HG02798 (cell line): ENCODE results near the gene IGHMBP2.
A peak's percentile ranks its signal among the peaks of the same experiment; 100 is the strongest.

Experiments
- ATAC-seq: cut with Tn5 transposase; IDR thresholded peaks from one replicate; pipeline ENCODE4 v1.9.1; 2021; ENCODE audit warnings: mild to moderate bottlenecking; ENCODE audit not compliant: unreplicated experiment, poor library complexity

Gene IGHMBP2

GRCh38 chr11:68925611-68926010 is 21.9 kb downstream of the IGHMBP2 start:
- ATAC-seq = no peak

GRCh38 chr11:68927280-68928135 is 23.8 kb downstream of the IGHMBP2 start:
- ATAC-seq = peak; percentile 53

DNA sequence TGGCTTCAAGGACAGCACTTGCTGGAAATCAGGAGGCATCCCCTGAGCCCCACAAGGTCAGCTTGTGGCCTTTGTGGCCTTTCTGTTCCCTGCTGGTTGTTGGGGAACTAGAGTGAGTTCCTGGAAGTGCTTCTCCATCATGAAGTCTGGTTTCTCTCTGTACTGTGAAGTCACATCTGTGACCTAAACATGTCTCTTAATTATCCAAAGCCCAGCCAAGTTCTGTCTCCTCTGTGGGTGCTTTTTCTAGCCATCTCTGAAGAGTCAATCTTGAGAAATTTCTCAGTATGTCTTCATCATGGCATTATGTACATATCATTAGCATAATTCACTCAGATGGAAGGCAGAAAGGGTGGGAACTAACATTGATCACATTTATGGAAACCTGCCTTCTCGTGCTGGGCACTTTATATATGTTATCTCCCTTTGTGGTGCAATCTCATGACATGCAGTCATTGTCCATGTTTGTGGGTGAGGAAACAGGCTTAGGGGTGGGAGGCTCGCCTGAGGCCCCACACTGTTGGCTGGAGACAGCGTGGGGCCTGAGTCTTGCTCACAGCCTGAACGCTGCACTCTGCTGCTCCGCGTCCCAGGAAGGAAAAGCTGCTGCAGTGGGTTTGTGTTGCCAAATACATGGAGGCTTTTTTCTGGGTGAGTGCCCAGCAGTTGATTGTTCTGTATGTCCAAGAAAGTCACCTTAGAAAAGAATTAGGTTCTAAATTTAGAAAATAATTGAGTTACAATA is 24.6 kb downstream of the IGHMBP2 start:
- no peak for ATAC-seq

DNA sequence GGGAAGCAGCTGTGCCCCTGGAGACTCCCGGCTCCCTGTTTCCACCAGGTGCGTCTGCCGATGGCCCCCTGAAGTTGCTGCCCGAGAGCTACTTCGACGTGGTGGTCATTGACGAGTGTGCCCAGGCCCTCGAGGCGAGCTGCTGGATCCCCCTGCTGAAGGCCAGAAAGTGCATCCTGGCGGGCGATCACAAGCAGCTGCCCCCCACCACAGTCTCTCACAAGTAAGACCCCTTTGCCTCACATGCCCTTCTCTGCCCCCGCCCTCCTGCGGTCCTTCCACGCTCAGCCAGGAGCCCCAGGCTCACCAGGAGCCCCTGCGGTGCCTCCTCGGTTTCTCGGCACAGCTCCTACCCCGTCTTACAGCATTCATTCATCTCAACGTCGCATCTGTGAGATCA is 25.4 kb downstream of the IGHMBP2 start:
- no peak for ATAC-seq

- no peak for ATAC-seq
Measured at GRCh38 chr11:68929706-68930570, 26.2 kb downstream of the IGHMBP2 start.

GRCh38 chr11:68930991-68931855 is 27.5 kb downstream of the IGHMBP2 start:
- ATAC-seq = no peak

DNA sequence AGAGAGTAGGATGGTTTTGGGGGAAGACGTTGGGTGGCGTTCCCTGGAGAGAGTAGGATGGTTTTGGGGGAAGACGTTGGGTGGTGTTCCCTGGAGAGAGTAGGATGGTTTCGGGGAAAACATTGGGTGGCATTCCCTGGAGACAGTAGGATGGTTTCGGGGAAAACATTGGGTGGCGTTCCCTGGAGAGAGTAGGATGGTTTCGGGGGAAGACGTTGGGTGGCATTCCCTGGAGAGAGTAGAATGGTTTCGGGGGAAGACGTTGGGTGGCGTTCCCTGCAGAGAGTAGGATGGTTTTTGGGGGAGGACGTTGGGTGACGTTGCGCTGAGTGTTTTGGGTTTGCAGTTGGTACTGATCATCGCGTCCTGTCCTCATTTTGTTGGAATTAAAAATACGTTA is 28.2 kb downstream of the IGHMBP2 start:
- no peak for ATAC-seq

DNA sequence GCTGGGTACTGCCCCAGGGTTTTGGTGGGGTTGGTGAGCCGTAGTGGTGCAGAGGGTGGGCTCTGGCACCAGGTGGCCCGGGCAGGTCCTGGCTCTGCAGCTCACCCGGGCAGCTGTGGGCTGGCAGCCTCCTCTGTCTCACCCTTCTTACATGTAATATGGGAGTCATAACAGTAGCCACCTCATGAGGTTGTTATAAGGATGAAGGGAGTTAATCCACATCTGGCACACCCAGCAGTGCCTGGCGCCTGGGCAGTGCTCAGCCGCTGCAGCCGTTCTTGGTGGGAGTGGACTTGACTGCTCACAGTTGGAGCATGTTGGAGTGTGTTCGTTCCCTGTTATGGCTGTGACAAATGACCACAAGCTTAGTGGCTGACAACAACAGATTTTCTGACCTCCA is 28.7 kb downstream of the IGHMBP2 start:
- ATAC-seq = no peak

DNA sequence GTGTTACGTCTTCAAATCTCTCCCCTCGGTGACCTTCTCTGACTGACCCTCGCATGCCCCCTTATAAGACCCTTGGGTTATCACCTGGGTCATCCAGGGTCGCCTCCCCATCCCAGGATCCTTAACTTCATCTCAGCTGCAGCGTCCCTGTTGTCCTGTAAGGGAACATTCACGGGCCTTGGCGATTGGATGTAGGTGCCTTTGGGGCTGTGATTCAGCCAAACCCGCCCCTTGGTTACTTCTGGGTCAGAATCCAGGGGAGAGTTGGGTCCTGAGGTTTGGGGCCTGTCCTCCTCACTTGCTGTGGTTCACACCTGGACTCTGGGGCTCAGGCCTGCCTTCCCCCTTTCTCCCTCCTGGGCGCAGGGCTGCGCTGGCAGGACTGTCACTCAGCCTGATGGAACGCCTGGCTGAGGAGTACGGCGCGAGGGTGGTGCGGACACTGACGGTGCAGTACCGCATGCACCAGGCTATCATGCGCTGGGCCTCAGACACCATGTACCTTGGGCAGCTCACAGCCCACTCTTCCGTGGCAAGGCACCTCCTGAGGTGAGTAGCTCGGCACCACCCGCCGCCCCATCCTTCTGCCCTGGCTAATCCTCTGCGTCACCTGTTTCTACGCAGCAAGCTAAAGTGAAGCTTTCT is 29.4 kb downstream of the IGHMBP2 start:
- ATAC-seq = no peak

DNA sequence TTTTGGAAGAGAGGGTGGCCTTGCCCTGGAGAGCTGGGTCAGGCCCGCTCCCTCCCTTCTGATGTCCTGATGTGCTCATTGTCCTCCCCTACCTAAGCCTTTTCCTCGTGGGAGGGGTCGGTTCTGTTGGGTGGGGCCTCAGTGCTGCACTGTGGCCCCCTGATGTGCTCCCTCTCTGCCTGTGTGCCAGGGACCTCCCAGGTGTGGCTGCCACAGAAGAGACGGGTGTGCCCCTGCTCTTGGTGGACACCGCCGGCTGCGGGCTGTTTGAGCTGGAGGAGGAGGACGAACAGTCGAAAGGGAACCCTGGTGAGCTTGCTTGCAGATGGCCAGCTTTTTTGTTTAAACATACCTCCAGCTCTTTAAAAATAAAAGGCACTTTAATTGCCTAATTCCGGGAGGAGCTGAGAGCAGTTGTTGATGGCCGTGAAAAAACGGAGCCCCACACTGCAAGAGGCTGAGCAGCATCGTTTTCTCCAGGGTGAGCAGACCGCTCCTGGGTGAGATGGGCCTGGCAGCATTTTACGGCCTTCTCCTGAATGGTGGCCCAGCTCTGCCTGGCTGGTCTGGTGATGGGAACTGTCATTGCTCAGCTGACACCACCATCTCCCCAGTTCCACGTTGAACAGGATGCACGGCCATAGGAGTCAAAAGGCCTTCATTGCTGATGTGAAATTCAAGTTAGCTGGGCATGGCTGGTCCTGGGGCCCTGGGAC is 30.1 kb downstream of the IGHMBP2 start:
- no peak for ATAC-seq

DNA sequence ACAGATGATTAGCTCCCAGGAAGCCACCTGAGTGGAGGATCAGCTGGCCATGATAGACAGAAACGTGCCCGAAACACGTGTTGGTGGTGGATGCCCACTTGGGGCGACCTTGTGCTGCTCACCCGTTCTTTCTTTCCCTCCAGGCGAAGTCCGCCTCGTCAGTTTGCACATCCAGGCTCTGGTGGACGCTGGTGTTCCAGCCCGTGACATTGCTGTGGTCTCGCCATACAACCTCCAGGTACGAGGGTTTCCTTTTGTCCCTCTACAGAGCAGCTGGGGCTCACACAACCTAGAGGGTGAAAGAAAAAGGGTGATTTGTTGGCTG is 30.6 kb downstream of the IGHMBP2 start:
- ATAC-seq = no peak

- ATAC-seq = no peak
Measured at GRCh38 chr11:68934666-68935065, 31.0 kb downstream of the IGHMBP2 start.

DNA sequence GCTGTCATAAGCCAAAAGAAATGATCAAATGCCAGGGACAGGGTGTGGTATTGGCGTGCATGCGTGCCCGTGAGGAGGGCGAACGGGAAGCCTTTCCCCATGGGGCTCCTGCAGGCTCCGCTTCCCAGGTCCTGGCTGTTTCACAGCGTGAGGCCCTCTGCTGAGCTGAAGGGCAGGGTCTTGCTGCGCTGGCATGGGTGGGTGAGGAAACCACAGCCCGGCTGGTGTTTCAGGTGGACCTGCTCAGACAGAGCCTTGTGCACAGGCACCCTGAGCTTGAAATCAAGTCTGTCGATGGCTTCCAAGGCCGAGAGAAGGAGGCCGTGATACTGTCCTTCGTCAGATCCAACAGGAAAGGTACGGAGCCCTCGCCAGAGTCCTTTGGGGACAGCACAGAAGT is 31.4 kb downstream of the IGHMBP2 start:
- ATAC-seq = no peak

DNA sequence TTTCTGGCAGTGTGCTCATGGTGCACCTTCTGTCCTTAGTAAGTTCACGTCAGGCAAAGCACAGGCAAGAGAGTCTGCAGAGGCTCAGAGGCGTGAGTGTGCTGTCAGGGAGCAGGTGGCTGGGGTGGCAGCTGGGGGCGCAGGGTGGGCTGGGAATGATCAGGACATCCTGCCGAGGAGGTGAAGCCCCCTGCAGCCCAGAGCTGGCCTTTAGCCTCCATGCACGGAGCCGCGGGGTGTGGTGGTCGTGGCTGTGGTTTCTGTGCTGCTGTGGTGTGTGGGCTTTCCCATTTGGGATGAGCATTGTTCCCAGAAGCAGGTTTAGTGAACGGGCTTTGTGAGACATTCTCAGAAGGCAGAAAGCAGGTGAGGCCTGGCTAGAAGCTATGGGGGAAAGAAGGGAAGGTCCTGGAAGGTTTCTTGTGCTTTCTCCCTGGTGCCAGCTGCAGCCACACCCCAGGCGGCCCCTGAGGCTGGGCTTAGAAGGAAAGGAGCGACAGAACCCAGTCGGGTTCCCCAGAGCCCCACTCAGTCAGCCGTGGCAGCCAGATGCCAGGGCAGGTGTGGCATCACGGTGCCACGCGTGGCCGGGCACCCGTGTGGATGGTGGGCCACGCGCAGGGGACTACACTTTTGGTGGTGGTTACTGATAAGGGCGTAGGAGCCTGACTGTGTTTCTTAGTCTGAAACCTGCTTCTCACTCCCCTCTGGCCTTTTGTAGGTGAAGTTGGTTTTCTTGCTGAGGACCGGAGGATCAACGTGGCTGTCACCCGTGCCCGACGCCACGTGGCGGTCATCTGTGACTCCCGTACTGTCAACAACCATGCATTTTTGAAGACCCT is 32.0 kb downstream of the IGHMBP2 start:
- no peak for ATAC-seq

DNA sequence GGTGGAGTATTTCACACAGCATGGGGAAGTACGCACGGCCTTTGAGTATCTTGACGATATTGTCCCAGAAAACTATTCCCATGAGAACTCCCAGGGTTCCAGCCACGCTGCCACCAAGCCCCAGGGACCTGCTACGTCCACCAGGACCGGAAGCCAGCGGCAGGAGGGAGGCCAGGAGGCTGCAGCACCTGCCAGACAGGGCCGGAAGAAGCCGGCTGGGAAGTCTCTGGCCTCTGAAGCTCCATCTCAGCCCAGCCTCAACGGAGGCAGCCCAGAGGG is 32.6 kb downstream of the IGHMBP2 start:
- ATAC-seq = no peak

DNA sequence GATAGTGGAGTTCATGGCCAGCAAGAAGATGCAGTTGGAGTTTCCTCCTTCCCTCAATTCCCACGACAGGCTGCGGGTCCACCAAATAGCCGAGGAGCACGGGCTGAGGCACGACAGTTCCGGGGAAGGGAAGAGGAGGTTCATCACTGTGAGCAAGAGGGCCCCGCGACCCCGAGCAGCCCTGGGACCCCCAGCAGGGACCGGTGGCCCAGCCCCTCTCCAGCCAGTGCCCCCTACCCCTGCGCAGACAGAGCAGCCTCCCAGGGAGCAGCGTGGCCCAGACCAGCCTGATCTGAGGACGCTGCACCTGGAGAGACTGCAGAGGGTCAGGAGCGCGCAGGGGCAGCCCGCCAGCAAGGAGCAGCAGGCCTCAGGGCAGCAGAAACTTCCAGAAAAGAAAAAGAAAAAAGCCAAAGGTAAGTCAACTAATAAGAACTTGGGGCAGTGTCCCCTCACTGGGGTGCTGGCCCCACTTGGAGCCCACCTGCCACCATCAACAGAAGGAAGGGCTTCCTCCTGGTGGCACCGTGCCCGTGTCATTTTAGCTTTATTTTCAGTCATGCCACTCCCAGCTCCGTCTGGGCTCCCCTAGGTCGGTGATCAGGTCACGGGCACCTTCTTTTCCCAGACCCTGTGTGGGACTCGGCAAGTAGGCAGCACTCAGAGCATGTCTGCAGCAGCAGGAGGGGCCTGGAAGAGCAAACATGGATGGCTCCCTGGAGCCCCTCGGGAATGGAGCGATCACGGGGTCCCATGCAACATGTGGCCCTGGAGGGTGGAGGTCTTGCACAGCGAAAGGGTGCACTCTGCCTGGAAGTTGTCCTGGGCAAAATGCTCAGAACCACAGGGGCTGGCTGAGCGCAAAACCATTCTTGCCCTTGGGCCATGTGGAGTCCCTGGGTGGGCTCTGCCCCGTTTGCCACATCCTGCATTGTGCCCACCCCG is 33.3 kb downstream of the IGHMBP2 start:
- ATAC-seq = no peak

DNA sequence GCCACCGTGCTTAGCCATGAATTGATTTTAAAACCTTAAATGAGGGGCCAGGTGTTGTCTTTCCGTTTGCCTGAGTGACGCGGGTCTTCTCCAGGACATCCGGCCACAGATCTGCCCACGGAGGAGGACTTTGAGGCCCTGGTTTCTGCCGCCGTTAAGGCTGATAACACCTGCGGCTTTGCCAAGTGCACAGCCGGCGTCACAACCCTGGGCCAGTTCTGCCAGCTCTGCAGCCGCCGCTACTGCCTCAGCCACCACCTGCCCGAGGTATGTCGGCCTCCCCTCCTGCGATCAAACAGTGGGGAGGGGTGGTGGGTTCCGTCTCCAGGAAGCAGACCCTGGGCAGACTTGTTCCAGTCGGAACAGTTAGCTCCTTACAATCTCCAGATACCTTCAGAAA is 34.4 kb downstream of the IGHMBP2 start:
- ATAC-seq = no peak
